Renal cortex interstitium (tissue), 11 donors: Measurements from ENCODE around the gene FREM2. TPM values are rescaled to one million over a fixed set of nuclear protein-coding genes. Genes with fewer than 3 reads are reported as not detected.

Experiments
- DNase-seq, 11 donors: peaks; one replicate each; pipeline ENCODE4 v3.0.0-alpha.2; 2013; ENCODE audit warnings: low read depth in 9 of 11, low spot score in 4 of 11; ENCODE audit errors: extremely low read depth in 1 of 11
- polyA plus RNA-seq, 3 donors: library from polyadenylated mRNA; unstranded; fragments of 120-200 nt; gene quantifications; one replicate each; pipeline ENCODE4 v1.2.1, GENCODE V29; 2013; ENCODE audit not compliant: insufficient read length in 3 of 3

The FREM2 gene
- polyA plus RNA-seq, 3 donors: 43.7 to 47.7 (median 46.4) TPM

DNA sequence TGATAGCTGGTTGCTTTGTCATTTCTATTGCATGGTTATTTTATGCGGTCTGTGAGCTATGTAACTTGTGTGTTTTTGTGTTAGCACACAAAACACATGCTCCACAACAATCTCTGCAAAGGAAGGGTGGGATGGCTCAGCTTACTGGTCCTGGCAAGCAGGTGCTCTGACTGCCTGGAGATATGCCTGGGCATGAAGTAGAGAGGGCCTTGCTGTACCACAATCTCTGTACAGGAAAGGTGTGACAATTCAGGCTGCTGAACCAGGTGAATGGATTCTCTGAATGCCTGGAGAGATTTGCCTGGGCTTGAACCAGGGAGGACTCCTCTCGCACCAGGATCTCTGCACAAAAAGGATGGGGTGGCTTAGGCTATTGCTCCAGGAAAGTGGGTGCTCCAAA, 234.2 kb downstream of the FREM2 start:
- DNase-seq: no peak

DNA sequence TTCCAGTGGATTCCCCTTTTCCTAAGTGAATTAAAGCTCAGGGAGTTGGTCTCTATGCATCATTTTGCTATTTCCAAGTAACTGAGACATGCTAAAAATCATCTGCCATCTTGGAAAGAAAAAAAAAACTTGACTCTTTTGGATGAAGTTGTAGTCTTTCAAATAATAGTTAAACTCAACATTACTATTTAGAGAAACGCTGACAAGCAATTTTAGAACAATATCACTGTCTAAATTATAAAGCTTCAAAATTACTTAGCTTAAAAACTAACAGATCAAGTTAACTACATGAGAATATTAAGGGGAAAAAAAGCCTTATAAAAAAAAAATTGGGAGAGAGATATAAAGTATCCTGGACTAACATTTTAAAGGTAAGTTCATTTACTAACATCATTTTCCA, 235.3 kb downstream of the FREM2 start:
- no peak for DNase-seq

DNA sequence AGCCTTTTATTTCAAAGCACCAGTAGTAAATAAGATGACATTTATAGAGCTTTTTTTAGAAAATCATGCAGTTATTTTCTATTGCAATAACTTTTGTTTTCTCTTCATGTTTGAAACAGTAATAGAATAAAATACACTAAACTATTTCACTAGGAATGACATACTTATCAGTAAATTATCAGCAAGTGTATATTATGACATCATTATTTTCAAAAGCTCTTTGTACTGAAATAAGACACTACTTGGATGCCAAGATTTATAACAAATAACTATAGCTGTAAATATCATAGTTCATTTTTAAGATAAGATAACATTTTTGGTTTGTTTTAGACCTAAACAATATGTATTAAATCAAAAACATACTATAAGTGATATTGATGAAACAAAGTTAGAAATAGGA, 246.9 kb downstream of the FREM2 start:
- no peak for DNase-seq
